Measurements from ENCODE around the gene RPS2.
"Not testable (repeated sequence)": the region's sequence is repeated elsewhere in the genome, so short reads cannot be mapped to it uniquely, and the experiment has no call there.

- TF ChIP-seq CTCF, EP300, POLR2AphosphoS5 (IDR thresholded peaks at IDR 0.05): not testable (repeated sequence)
These were observed 6.5 kb downstream of the RPS2 start for GRCh38 chr16:1958143-1958491.
